Motor neuron (in vitro differentiated cells): ENCODE measurements around the gene GABRR1. TPM values are rescaled to one million over a fixed set of nuclear protein-coding genes. Genes with fewer than 3 reads are reported as not detected.
A peak's percentile ranks its signal among the peaks of the same experiment; 100 is the strongest.

Source experiments
- ATAC-seq, 8 experiments: fragments of 200-7000 bp; cut with Tn5 transposase; replicated peaks in 6 of 8; 2 replicates each; pipeline ENCODE4 v1.8.0; 2021; ENCODE audit warnings: mild to moderate bottlenecking in 8 of 8, moderate library complexity in 8 of 8
- H3K27ac ChIP-seq, 2 donors: fragments of 250-450 bp; sonication (Bioruptor Pico); 2 replicates each; pipeline ENCODE4 v1.9.0; 2021; ENCODE audit warnings: antibody characterized with exemption in 2 of 2, mild to moderate bottlenecking in 2 of 2, moderate library complexity in 1 of 2
- H3K4me1 ChIP-seq, 2 donors: fragments of 250-450 bp; sonication (Bioruptor Pico); replicated peaks in 1 of 2; 2 replicates each; pipeline ENCODE4 v1.6.1; 2021; ENCODE audit warnings: antibody characterized with exemption in 2 of 2, mild to moderate bottlenecking in 2 of 2, moderate library complexity in 1 of 2
- H3K4me3 ChIP-seq, 5 donors: fragments of 250-450 bp; sonication (Bioruptor Pico); 2 replicates each; pipeline ENCODE4 v1.9.0; 2021; ENCODE audit warnings: antibody characterized with exemption in 5 of 5, mild to moderate bottlenecking in 5 of 5, moderate library complexity in 4 of 5
- WGBS, 10 experiments: fragments of 450-650 bp; shearing (Covaris generic); methylation state at CpG; one replicate each; pipeline ENCODE4 v1.0.0; 2022; 5-methylcytosine and 5-hydroxymethylcytosine counted together
- in situ Hi-C, 9 experiments: fragments of 400-800 bp; cut with MboI; loops; one replicate each; pipeline ENCODE4 v1.15.0; 2021; ENCODE audit warnings: low sequenced_read_pairs in 9 of 9, low pct_unique_long_range_greater_than_20kb in 2 of 9; ENCODE audit not compliant: unreplicated experiment in 9 of 9
- total RNA-seq, 8 experiments: library from RNA; unstranded; fragments of 300-600 nt; gene quantifications; 2 replicates each; pipeline versions ENCODE4 v1.2.3 to v1.2.4, GENCODE V29; 2022

GABRR1 gene
- total RNA-seq, 8 experiments from 2014 or later = 0.21 to 3.2 (median 1.5) TPM; not detected in 3

DNA sequence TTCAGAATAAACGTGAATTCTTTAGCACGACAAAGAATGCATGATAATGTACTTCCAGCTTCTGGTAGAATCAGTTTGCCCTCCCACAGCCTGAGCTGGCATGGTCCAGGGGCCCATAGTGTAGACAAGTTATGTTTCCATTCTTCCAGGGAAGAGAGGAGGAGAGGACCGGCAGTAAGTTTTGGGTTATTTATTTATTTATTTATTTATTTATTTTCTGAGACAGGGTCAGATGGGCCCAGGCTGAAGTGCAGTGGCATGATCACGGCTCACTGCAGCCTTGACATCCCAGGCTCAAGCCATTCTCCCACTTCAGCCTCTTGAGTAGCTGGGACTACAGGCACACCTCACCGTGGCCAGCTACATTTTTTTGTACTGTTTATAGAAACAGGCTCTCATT, 4.7 kb downstream of the GABRR1 start:
- in situ Hi-C loops = no loop called here
- Histone ChIP-seq H3K27ac (no peak overlapping the region), H3K4me1 (peaks cover 6 to 23% of the 10 kb centered on the region in 2 donors), H3K4me3 (no peak overlapping the region)
- no peak for ATAC-seq
- 0 to 100% (median 55%) methylated on average over 1 to 4 of the region's 5 CpGs; no CpG with 5 or more reads in 2 of the 10 experiments for WGBS, 10 experiments

DNA sequence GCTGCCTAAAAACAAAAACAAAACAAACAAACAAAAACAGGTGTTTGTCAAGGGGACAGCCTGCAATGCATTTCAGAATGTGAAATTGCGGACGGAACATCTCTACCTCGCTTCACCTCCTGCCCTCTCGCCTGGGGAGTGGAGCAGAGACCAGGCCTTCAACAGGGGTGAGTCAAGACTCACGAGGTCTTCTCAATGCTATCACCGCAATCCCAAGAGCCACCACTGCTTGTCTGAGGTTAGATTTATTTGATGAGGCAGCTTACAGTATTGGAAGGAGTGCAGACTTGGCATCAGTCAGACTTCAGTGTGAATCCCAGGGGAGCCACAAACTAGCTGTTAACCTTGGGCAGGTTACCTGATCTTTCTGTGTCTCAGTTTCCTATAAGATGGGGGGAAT, 7.7 kb downstream of the GABRR1 start:
- no peak overlapping the region for H3K27ac ChIP-seq
- WGBS, 10 experiments = 69 to 100% (median 85%) methylated on average over 1 to 6 of the region's 6 CpGs; no CpG with 5 or more reads in 2 of the 10 experiments
- ATAC-seq = peak in 5 of 8 experiments; percentile 88 to 100 (median 100)

DNA sequence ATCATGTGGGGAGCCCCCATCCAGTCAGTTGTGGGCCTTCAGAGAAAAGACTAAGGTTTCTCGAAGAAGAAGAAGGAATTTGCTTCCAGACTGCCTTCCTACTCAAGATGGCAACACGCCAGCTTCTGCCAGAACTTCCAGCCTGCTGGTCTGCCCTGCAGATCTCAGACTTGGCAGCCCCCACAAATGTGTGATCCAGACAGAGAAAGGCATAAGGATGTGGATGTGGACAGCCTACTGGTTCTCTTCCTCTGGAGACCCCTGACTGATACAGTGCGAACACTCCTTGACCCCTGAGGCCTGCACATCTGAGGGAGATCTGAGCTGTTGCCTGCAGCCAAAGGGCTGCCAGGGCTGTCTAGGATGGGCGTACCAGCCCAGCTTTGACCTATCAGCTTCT, 8.6 kb downstream of the GABRR1 start:
- Histone ChIP-seq H3K4me1 (peaks cover 6 to 9% of the 10 kb centered on the region in 2 donors), H3K4me3 (no peak overlapping the region), H3K27ac (no peak overlapping the region)
- in situ Hi-C loops = no loop called here
- 100% methylated on average over 1 to 2 of the region's 4 CpGs; no CpG with 5 or more reads in 6 of the 10 experiments for WGBS, 10 experiments
- no peak for ATAC-seq

More for the DNA sequence above, 7.7 kb downstream of the GABRR1 start:
- Histone ChIP-seq H3K4me1 (peaks cover 6 to 9% of the 10 kb centered on the region in 2 donors), H3K4me3 (no peak overlapping the region)
- in situ Hi-C loops = no loop called here

DNA sequence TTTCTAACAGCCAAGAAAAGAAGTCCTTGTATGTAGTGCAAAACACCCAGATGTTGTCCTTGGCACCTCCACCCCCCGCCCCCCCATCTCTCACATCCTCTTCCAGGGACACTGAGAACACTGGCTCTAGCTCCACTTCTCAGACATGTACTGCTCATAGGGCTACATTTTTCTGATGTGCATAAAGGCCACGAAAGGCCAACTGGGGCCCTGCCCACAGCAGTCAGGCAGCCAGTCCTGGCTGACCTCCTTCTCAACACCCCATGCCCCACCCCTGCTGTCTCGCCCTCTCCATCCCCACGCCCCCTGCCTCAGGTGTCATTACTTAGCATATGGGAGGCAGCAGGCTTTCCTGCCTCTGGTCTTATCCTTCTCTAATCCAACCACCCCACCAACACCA, 11.3 kb downstream of the GABRR1 start:
- 0 to 83% (median 25%) methylated on average over 1 of the region's 4 CpGs; no CpG with 5 or more reads in 7 of the 10 experiments for WGBS, 10 experiments
- ATAC-seq = peak in 3 of 8 experiments; percentile 47 to 93 (median 92)
- Histone ChIP-seq H3K27ac (no peak overlapping the region), H3K4me3 (no peak overlapping the region), H3K4me1 (peaks cover 6 to 9% of the 10 kb centered on the region in 2 donors)
- in situ Hi-C loops = no loop called here

DNA sequence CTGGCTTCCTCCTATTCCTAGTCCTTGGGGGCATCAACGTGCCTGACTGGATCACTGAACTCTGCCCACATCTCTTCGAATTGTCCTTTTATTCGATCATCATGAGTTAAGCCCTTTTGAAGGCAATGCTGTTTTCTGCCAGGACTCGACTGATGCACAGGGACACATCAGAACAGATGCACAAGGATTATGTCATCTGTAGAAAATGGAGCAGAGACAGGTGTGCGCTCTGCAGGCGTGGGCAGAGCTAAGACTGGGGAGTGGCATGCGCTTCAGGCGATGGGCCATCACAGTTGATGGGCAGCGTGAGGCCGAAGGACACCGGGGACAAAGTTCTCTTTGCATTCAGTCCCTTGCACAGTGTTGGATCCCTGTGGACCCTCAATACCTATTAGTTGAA, 13.1 kb downstream of the GABRR1 start:
- ATAC-seq = no peak
- no peak overlapping the region for H3K27ac ChIP-seq
- H3K4me3 ChIP-seq = no peak overlapping the region
- 33 to 96% (median 70%) methylated on average over 1 to 10 of the region's 11 CpGs; no CpG with 5 or more reads in 3 of the 10 experiments for WGBS, 10 experiments
- peaks cover 0 to 2% of the 10 kb centered on the region in 2 donors for H3K4me1 ChIP-seq
- in situ Hi-C loops = no loop called here

DNA sequence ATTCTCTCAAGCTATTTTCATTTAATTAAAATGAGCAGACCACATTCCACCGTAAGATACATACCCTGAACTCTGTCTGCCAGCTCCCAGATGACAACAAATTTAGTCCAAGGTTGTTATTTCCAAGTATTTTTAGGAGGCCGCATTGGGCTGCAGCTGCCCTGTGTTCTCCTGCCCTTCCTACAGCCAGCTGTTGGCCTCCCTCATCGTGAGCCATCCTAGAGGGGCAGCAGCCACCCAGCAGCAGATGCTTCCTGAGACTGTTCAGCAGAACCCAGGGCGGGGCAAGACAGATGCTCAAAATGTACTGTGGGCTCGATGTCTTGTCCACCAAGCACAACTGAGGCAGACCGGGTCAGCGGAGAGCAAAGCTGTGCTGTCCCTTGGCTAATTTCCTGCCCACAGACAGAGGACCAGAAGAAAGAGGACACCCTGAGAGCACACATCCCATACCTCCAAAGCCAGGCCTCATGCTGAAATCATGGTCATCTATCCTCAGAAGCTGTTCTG, 16.4 kb downstream of the GABRR1 start:
- Histone ChIP-seq H3K4me3 (no peak overlapping the region), H3K27ac (no peak overlapping the region), H3K4me1 (no peaks in the 10 kb centered on the region)
- WGBS, 10 experiments = 50 to 94% (median 75%) methylated on average over 1 to 6 of the region's 7 CpGs; no CpG with 5 or more reads in 2 of the 10 experiments
- ATAC-seq = no peak
- in situ Hi-C loops = no loop called here

- Histone ChIP-seq H3K4me1 (no peaks in the 10 kb centered on the region), H3K4me3 (no peak overlapping the region), H3K27ac (no peak overlapping the region)
- 10 to 100% (median 43%) methylated on average over 1 to 2 of the region's 2 CpGs; no CpG with 5 or more reads in 3 of the 10 experiments for WGBS, 10 experiments
- ATAC-seq = peak in 2 of 8 experiments; percentile 99
- in situ Hi-C loops = no loop called here
Observed at GRCh38 chr6:89199579-89199978, 17.6 kb downstream of the GABRR1 start.

- 100% methylated on average over 2 of the region's 7 CpGs; no CpG with 5 or more reads in 9 of the 10 experiments for WGBS, 10 experiments
- Histone ChIP-seq H3K4me1 (no peaks in the 10 kb centered on the region), H3K27ac (no peak overlapping the region), H3K4me3 (no peak overlapping the region)
- ATAC-seq = no peak
- in situ Hi-C loops = no loop called here
Observed at GRCh38 chr6:89198235-89198634, 18.9 kb downstream of the GABRR1 start.

GRCh38 chr6:89197141-89197540, 20.0 kb downstream of the GABRR1 start:
- no peaks in the 10 kb centered on the region for H3K4me1 ChIP-seq
- in situ Hi-C loops = no loop called here
- no peak overlapping the region for H3K4me3 ChIP-seq
- ATAC-seq = no peak
- no peak overlapping the region for H3K27ac ChIP-seq
- 0 to 80% (median 54%) methylated on average over 1 to 4 of the region's 4 CpGs for WGBS, 10 experiments

DNA sequence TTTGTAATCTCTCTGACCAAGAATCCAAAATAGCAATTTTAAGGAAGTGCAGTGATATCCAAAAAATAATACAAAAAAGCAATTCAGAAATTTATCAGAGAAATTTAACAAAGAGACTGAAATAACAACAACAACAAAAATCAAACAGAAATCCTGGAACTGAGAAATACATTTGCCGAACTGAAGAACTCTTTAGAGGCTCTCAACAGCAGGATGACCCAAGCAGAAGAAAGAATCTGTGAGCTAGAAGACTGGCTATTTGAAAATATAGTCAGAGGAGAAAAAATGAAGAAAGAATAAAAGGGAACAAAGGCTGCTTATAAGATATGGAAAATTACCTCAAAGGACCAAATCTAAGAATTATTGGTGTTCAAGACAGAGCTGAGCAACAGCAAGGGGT, 22.6 kb downstream of the GABRR1 start:
- no peak for ATAC-seq
- in situ Hi-C loops = no loop called here
- no peak overlapping the region for H3K27ac ChIP-seq
- no peak overlapping the region for H3K4me3 ChIP-seq
- H3K4me1 ChIP-seq = peaks cover 0 to 20% of the 10 kb centered on the region in 2 donors
- WGBS, 10 experiments = 0 to 100% (median 87%) methylated on average over 1 of the region's 1 CpG

DNA sequence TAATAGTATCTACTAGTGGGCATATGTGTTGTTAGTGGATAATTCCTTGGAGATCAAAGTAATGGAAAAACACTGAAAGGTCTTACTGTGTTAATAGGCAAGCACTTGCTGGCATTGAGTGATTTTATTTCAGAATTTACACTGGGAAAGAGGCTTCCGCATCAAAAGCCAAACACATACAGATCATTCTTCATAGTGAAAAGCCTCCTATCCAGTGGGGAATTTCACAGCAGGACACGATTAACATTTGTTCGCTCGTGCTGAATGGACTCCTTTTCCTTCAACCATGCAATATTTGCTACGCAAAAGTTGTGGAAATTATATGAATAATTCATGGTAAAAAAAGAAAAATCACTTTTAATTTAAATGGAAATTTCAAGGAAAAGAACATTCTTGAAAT, 26.4 kb downstream of the GABRR1 start:
- peaks cover 0 to 20% of the 10 kb centered on the region in 2 donors for H3K4me1 ChIP-seq
- WGBS, 10 experiments = 10 to 73% (median 40%) methylated on average over 1 to 5 of the region's 5 CpGs
- no peak overlapping the region for H3K4me3 ChIP-seq
- peak in 1 of 8 experiments; percentile 27 for ATAC-seq
- in situ Hi-C loops = no loop called here
- no peak overlapping the region for H3K27ac ChIP-seq

DNA sequence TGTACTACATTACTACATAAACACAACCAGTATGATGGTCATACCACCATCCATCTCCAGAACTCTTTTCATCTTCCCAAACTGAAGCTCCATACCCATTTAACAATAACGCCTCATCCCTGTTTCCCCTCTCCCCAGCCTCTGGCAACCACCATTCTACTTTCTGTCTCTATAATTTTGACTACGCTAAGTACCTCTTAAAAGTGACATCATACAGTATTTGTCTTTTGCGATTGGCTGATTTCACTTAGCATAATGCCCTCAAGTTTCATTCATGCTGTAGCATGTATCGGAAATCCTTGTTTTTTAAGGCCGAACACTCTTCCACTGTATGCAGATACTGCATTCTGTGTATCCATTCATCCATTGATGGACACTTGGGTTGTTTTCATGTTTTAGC, 29.7 kb downstream of the GABRR1 start:
- in situ Hi-C loops = no loop called here
- Histone ChIP-seq H3K4me3 (no peak overlapping the region), H3K4me1 (peaks cover 0 to 20% of the 10 kb centered on the region in 2 donors), H3K27ac (no peak overlapping the region)
- ATAC-seq = no peak
- WGBS, 10 experiments = 55 to 100% (median 78%) methylated on average over 2 to 5 of the region's 5 CpGs; no CpG with 5 or more reads in 1 of the 10 experiments

DNA sequence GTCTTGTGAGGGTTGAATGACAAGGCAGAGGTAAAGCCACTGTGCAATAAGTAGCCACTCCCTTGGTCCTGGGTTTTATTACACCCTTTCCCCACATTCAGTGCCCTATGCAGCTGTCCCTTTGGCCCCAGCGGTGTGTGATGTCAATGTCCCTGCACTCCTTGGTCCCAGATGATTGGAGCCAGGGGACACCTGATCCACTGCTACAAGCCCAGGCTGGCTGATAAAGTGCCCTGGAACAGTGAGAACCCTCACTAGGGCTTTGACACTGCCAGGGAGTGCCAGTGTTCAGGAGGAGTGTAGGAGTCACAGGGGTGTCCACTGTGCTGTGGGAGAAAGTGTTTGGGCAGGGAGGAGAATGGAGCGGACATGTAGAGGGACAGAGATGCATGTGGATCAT, 30.4 kb downstream of the GABRR1 start:
- in situ Hi-C loops = no loop called here
- peaks cover 0 to 20% of the 10 kb centered on the region in 2 donors for H3K4me1 ChIP-seq
- H3K4me3 ChIP-seq = no peak overlapping the region
- WGBS, 10 experiments = 40 to 100% (median 76%) methylated on average over 1 to 2 of the region's 2 CpGs; no CpG with 5 or more reads in 5 of the 10 experiments
- no peak overlapping the region for H3K27ac ChIP-seq
- ATAC-seq = no peak

- H3K4me1 ChIP-seq = no peaks in the 10 kb centered on the region
- H3K4me3 ChIP-seq = no peak overlapping the region
- no peak overlapping the region for H3K27ac ChIP-seq
- ATAC-seq = peak in 1 of 8 experiments; percentile 19
- WGBS, 10 experiments = 0 to 100% (median 60%) methylated on average over 1 to 8 of the region's 9 CpGs; no CpG with 5 or more reads in 2 of the 10 experiments
- in situ Hi-C loops = no loop called here
Observed at GRCh38 chr6:89184344-89184743, 32.8 kb downstream of the GABRR1 start.
